IPS-18c (cell line): ENCODE data around the gene PRDX2.

ENCODE experiments used
- H3K4me3 ChIP-seq: 2 replicates; pipeline ENCODE4 v1.7.0; 2013; ENCODE audit warnings: low read depth, mild to moderate bottlenecking, low read length, moderate library complexity; ENCODE audit not compliant: insufficient read depth
- H3K9me3 ChIP-seq: one replicate; pipeline ENCODE4 v1.6.1; 2013; ENCODE audit warnings: mild to moderate bottlenecking, low read length, moderate library complexity; ENCODE audit not compliant: control insufficient read depth, insufficient read depth

The PRDX2 gene

GRCh38 chr19:12786952-12787351 is 14.6 kb downstream of the PRDX2 start:
- H3K4me3 ChIP-seq, result no peak overlapping the region
- no peaks in the 10 kb centered on the region for H3K9me3 ChIP-seq

GRCh38 chr19:12786141-12786870 is 15.3 kb downstream of the PRDX2 start:
- Histone ChIP-seq H3K9me3 (no peaks in the 10 kb centered on the region), H3K4me3 (no peak overlapping the region)

- Histone ChIP-seq H3K9me3 (no peaks in the 10 kb centered on the region), H3K4me3 (no peak overlapping the region)
Measured at GRCh38 chr19:12785431-12786031, 16.1 kb downstream of the PRDX2 start.

- Histone ChIP-seq H3K4me3 (no peak overlapping the region), H3K9me3 (no peaks in the 10 kb centered on the region)
Measured at GRCh38 chr19:12784871-12785430, 16.6 kb downstream of the PRDX2 start.

- Histone ChIP-seq H3K4me3 (no peak overlapping the region), H3K9me3 (no peaks in the 10 kb centered on the region)
Measured at GRCh38 chr19:12784394-12784870, 17.2 kb downstream of the PRDX2 start.

- Histone ChIP-seq H3K9me3 (no peaks in the 10 kb centered on the region), H3K4me3 (peak overlapping the region; percentile 28; the same call in 1 of the 2 replicates)
Measured at GRCh38 chr19:12783849-12784393, 17.7 kb downstream of the PRDX2 start.

- H3K4me3 ChIP-seq, result peak overlapping the region; percentile 57
- H3K9me3 ChIP-seq, result no peaks in the 10 kb centered on the region
Measured at GRCh38 chr19:12783291-12783848, 18.2 kb downstream of the PRDX2 start.

- no peaks in the 10 kb centered on the region for H3K9me3 ChIP-seq
- H3K4me3 ChIP-seq, result peak overlapping the region; percentile 57
Measured at GRCh38 chr19:12782424-12783290, 18.9 kb downstream of the PRDX2 start.

GRCh38 chr19:12782174-12782423 is 19.5 kb downstream of the PRDX2 start:
- Histone ChIP-seq H3K4me3 (peak overlapping the region; percentile 57), H3K9me3 (no peaks in the 10 kb centered on the region)

- no peaks in the 10 kb centered on the region for H3K9me3 ChIP-seq
- H3K4me3 ChIP-seq, result no peak overlapping the region; the same call in 1 of the 2 replicates
Measured at GRCh38 chr19:12779162-12779993, 22.2 kb downstream of the PRDX2 start.

GRCh38 chr19:12778905-12779161 is 22.8 kb downstream of the PRDX2 start:
- peak overlapping the region; percentile 58 for H3K4me3 ChIP-seq

GRCh38 chr19:12778017-12778904 is 23.3 kb downstream of the PRDX2 start:
- Histone ChIP-seq H3K9me3 (no peaks in the 10 kb centered on the region), H3K4me3 (peak overlapping the region; percentile 58)

More at GRCh38 chr19:12778905-12779161, 22.8 kb downstream of the PRDX2 start:
- H3K9me3 ChIP-seq, result no peaks in the 10 kb centered on the region

- no peaks in the 10 kb centered on the region for H3K9me3 ChIP-seq
Measured at GRCh38 chr19:12777217-12778016, 24.2 kb downstream of the PRDX2 start.

GRCh38 chr19:12774588-12775555 is 26.7 kb downstream of the PRDX2 start, which contains the start of gene HOOK2:
HOOK2 (minus strand) TSS chr19:12775552; CDS start chr19:12775449, 103 bp downstream.
- Histone ChIP-seq H3K9me3 (no peaks in the 10 kb centered on the region), H3K4me3 (peak within 1 kb of the TSS; percentile 81)

More at GRCh38 chr19:12777217-12778016, 24.2 kb downstream of the PRDX2 start:
- H3K4me3 ChIP-seq, result peak overlapping the region; percentile 58; the same call in 1 of the 2 replicates
